ENCODE measurements around the gene CT45A6. TPM values are rescaled to one million over a fixed set of nuclear protein-coding genes. Genes with fewer than 3 reads are reported as not detected.
"Not testable (repeated sequence)": the region's sequence is repeated elsewhere in the genome, so short reads cannot be mapped to it uniquely, and the experiment has no call there.

The CT45A6 gene, protein sequence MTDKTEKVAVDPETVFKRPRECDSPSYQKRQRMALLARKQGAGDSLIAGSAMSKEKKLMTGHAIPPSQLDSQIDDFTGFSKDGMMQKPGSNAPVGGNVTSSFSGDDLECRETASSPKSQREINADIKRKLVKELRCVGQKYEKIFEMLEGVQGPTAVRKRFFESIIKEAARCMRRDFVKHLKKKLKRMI
- not detected in 2 replicates for total RNA-seq
- long read RNA-seq = 0 reads

DNA sequence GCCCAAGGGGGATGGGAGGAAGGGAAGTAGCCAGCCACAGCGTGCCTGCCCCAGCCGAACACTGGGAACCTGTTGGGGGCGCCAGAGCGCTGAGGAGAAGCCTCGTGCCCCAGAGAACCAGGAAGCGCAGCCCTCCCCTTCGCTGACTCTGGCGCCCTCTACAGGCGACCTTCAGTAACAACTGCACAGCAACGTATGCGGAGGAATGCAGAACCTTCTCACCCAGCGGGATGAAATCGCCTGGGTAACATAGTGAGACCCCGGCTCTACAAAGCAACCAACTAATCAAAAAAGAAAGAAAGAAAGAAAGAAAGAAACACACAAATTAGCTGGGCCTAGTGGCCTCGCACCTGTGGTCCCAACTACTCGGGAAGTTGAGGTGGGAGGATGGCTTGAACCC lies at the start of gene CT45A6:
TSS of gene CT45A6 (minus strand) at position 101 of the 400 bp plus-strand sequence. CDS start 3,794 bp downstream, outside the sequence.
- not testable (repeated sequence) for H3K36me3 Mint-ChIP-seq (ENCODE audit: low read depth); H3K27me3 Mint-ChIP-seq (ENCODE audit: low read depth); DNase-seq (ENCODE audit: low read depth, low spot score); H3K9me3 Mint-ChIP-seq; H3K4me3 Mint-ChIP-seq; H3K27ac Mint-ChIP-seq (ENCODE audit: unreplicated experiment); H3K4me1 Mint-ChIP-seq

DNA sequence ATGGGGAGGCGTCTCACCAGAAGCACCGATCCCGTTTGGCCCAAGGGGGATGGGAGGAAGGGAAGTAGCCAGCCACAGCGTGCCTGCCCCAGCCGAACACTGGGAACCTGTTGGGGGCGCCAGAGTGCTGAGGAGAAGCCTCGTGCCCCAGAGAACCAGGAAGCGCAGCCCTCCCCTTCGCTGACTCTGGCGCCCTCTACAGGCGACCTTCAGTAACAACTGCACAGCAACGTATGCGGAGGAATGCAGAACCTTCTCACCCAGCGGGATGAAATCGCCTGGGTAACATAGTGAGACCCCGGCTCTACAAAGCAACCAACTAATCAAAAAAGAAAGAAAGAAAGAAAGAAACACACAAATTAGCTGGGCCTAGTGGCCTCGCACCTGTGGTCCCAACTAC lies 34.6 kb upstream of the CT45A6 start, which contains the start of gene CT45A7:
TSS of gene CT45A7 (minus strand) at position 101 of the 400 bp plus-strand sequence. CDS start 3,747 bp downstream, outside the sequence.
- H3K4me1 Mint-ChIP-seq; H3K36me3 Mint-ChIP-seq (ENCODE audit: low read depth); DNase-seq (ENCODE audit: low read depth, low spot score); H3K4me3 Mint-ChIP-seq; H3K9me3 Mint-ChIP-seq; H3K27ac Mint-ChIP-seq (ENCODE audit: unreplicated experiment); H3K27me3 Mint-ChIP-seq (ENCODE audit: low read depth): not testable (repeated sequence)

DNA sequence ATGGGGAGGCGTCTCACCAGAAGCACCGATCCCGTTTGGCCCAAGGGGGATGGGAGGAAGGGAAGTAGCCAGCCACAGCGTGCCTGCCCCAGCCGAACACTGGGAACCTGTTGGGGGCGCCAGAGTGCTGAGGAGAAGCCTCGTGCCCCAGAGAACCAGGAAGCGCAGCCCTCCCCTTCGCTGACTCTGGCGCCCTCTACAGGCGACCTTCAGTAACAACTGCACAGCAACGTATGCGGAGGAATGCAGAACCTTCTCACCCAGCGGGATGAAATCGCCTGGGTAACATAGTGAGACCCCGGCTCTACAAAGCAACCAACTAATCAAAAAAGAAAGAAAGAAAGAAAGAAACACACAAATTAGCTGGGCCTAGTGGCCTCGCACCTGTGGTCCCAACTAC lies 17.3 kb upstream of the CT45A6 start, which contains the start of gene CT45A2:
TSS of gene CT45A2 (minus strand) at position 101 of the 400 bp plus-strand sequence. CDS start 3,747 bp downstream, outside the sequence.
- not testable (repeated sequence) for H3K36me3 Mint-ChIP-seq (ENCODE audit: low read depth); H3K9me3 Mint-ChIP-seq; H3K4me3 Mint-ChIP-seq; H3K27me3 Mint-ChIP-seq (ENCODE audit: low read depth); DNase-seq (ENCODE audit: low read depth, low spot score); H3K27ac Mint-ChIP-seq (ENCODE audit: unreplicated experiment); H3K4me1 Mint-ChIP-seq

DNA sequence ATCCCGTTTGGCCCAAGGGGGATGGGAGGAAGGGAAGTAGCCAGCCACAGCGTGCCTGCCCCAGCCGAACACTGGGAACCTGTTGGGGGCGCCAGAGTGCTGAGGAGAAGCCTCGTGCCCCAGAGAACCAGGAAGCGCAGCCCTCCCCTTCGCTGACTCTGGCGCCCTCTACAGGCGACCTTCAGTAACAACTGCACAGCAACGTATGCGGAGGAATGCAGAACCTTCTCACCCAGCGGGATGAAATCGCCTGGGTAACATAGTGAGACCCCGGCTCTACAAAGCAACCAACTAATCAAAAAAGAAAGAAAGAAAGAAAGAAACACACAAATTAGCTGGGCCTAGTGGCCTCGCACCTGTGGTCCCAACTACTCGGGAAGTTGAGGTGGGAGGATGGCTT lies 17.2 kb downstream of the CT45A6 start, which contains the start of gene CT45A5:
TSS of gene CT45A5 (minus strand) at position 101 of the 400 bp plus-strand sequence. CDS start 3,774 bp downstream, outside the sequence.
- H3K36me3 Mint-ChIP-seq (ENCODE audit: low read depth); H3K27ac Mint-ChIP-seq (ENCODE audit: unreplicated experiment); H3K9me3 Mint-ChIP-seq; H3K4me1 Mint-ChIP-seq; DNase-seq (ENCODE audit: low read depth, low spot score); H3K27me3 Mint-ChIP-seq (ENCODE audit: low read depth); H3K4me3 Mint-ChIP-seq: not testable (repeated sequence)

DNA sequence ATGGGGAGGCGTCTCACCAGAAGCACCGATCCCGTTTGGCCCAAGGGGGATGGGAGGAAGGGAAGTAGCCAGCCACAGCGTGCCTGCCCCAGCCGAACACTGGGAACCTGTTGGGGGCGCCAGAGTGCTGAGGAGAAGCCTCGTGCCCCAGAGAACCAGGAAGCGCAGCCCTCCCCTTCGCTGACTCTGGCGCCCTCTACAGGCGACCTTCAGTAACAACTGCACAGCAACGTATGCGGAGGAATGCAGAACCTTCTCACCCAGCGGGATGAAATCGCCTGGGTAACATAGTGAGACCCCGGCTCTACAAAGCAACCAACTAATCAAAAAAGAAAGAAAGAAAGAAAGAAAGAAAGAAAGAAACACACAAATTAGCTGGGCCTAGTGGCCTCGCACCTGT lies 34.5 kb downstream of the CT45A6 start, which contains the start of gene CT45A3:
TSS of gene CT45A3 (minus strand) at position 101 of the 400 bp plus-strand sequence. CDS start 3,747 bp downstream, outside the sequence.
- not testable (repeated sequence) for H3K9me3 Mint-ChIP-seq; H3K4me1 Mint-ChIP-seq; H3K4me3 Mint-ChIP-seq; H3K27ac Mint-ChIP-seq (ENCODE audit: unreplicated experiment); DNase-seq (ENCODE audit: low read depth, low spot score); H3K27me3 Mint-ChIP-seq (ENCODE audit: low read depth); H3K36me3 Mint-ChIP-seq (ENCODE audit: low read depth)

DNA sequence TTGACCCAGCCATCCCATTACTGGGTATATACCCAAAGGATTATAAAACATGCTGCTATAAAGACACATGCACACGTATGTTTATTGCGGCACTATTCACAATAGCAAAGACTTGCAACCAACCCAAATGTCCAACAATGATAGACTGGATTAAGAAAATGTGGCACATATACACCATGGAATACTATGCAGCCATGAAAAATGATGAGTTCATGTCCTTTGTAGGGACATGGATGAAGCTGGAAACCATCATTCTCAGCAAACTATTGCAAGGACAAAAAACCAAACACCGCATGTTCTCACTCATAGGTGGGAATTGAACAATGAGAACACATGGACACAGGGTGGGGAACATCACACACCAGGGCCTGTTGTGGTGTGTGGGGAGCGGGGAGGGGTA lies 57.8 kb downstream of the CT45A6 start:
- H3K27me3 Mint-ChIP-seq (ENCODE audit: low read depth); H3K4me1 Mint-ChIP-seq; H3K36me3 Mint-ChIP-seq (ENCODE audit: low read depth); H3K9me3 Mint-ChIP-seq; DNase-seq (ENCODE audit: low read depth, low spot score); H3K4me3 Mint-ChIP-seq; H3K27ac Mint-ChIP-seq (ENCODE audit: unreplicated experiment): not testable (repeated sequence)

Other genes starting within 250 kb of the CT45A6 start
- gene CT45A1, start 89.1 kb downstream of the CT45A6 start, total RNA-seq = not detected in 2 replicates
- not detected in 2 replicates for gene CT45A3, start 34.6 kb downstream of the CT45A6 start, total RNA-seq
- not detected in 2 replicates for gene CT45A5, start 17.3 kb downstream of the CT45A6 start, total RNA-seq
- gene CT45A2, start 17.2 kb upstream of the CT45A6 start, total RNA-seq = not detected in 2 replicates
- gene CT45A7, start 34.5 kb upstream of the CT45A6 start, total RNA-seq = not detected in 2 replicates
- not detected in 2 replicates for gene CT45A8, start 51.8 kb upstream of the CT45A6 start, total RNA-seq
- gene CT45A9, start 69.0 kb upstream of the CT45A6 start, total RNA-seq = not detected in 2 replicates
- gene CT45A10, start 90.7 kb upstream of the CT45A6 start, total RNA-seq = not detected in 2 replicates
- not detected in 2 replicates for gene SAGE1, start 90.9 kb upstream of the CT45A6 start, total RNA-seq
- 19.3 and 21.0 TPM in 2 replicates for gene MMGT1, start 171.2 kb upstream of the CT45A6 start, total RNA-seq
- gene SLC9A6, start 182.6 kb upstream of the CT45A6 start, total RNA-seq = 18.5 and 19.0 TPM in 2 replicates